HG03060 (cell line): ENCODE results near the gene SLC25A22.

Experiments used
- ATAC-seq: cut with Tn5 transposase; IDR thresholded peaks from one replicate; pipeline ENCODE4 v1.9.1; 2021; ENCODE audit warnings: low read depth, moderate number of reproducible peaks; ENCODE audit not compliant: unreplicated experiment

SLC25A22 gene

GRCh38 chr11:776263-776560, 21.9 kb downstream of the SLC25A22 start:
- ATAC-seq = no peak

- no peak for ATAC-seq
Observed at GRCh38 chr11:774873-775592, 23.0 kb downstream of the SLC25A22 start.

- no peak for ATAC-seq
Observed at GRCh38 chr11:773830-774229, 24.3 kb downstream of the SLC25A22 start.

- no peak for ATAC-seq
Observed at GRCh38 chr11:773425-773824, 24.7 kb downstream of the SLC25A22 start.

GRCh38 chr11:772429-773390, 25.4 kb downstream of the SLC25A22 start:
- no peak for ATAC-seq

DNA sequence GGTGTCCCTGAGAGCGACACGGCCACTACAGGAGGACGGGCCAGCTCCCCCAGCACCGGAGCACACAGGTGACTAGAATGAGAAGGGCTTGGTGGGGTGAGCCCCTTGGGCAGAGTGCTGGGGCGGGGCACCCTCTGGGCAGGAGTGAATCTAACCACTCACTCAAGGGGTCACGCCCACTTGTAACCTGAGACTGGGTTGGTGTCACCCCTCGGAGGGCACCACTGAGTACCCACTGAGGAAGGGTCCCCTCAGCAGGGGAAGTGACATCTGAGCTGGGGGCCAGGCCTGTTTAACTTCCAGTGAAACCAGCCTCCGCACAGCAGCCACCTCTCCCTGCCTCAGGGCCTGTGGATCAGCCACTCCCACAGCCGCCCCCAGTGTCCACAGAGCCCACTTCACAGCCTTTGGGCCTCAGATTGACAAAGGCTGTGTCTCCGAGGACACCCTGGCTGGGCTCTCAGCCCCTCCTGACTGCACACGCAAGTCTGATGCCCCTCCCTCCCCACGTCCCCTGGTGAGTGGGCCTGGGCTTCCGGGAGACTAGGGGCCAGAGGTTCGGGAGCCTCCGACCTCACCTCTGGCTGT, 26.4 kb downstream of the SLC25A22 start:
- no peak for ATAC-seq

GRCh38 chr11:770642-771616, 27.2 kb downstream of the SLC25A22 start:
- ATAC-seq = no peak

GRCh38 chr11:769887-770641, 28.0 kb downstream of the SLC25A22 start:
- no peak for ATAC-seq

DNA sequence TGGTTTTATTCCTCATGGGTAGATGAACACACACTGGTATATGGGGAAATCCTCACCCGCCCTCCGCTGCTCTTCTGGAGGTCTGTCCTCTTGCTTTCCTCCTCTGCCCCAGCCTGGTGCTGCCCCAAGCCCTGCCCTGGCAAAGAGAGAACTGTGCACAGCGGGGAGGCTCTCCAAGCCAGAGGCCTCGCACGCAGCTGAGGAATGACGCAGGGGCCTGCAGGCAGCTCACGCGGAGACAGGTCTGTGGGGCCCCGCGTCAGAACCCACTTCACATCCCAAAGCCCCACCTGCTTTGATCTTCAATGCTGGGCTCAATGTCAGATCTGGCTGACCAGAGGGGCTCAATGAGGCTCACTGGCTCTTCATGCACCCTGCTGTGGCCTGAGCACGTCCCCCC, 30.8 kb downstream of the SLC25A22 start:
- ATAC-seq = no peak

DNA sequence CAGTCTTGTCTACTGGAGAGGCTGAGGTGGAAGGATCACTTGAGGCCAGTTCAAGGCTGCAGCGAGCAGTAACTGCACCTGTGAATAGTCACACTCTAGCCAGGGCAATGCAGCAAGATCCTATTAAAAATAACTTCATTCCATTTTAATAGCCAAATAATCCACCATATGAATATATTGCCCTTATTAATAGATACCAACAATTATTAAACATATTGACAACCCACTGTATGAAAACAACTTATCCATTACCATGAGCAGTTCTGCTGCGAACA, 31.2 kb downstream of the SLC25A22 start:
- ATAC-seq = no peak

DNA sequence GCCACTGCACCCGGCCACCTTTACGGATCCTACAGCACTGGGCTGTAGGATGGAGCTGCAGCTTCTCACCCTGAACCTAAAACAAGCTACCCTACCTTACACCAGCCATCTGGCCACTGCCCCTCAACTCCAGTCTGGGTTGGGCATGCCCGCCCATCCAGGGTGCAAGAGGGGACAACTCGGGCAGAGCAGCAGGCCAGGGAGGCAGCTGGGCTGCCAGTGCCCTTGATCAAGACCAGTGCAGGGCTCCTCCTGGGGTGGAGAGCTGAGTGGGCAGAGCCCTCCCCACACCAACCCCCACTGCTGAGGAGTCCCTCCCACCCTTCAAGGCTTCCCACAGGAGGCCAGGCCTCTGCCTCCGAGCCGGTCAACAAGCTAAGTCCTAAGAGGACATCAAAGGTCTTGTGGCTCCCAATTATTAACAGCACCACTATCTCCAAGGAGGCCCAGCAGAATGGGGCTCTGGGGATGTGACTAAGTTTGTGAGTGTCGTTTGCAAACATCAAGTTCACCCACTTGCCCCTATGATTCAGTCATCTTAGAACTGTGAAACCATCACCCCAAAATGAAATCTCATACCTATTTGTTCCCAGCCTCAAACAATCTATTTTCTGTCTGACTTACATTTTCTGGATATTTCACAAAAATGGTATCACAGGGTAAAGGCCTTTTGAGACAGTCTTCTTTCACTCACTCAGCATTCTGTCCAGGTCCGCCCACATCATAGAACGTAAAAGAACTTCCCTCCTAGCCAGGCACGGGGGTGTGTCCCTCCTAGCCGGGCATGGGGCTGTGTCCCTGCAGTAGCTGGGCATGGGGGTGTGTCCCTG, 31.8 kb downstream of the SLC25A22 start:
- ATAC-seq = no peak

DNA sequence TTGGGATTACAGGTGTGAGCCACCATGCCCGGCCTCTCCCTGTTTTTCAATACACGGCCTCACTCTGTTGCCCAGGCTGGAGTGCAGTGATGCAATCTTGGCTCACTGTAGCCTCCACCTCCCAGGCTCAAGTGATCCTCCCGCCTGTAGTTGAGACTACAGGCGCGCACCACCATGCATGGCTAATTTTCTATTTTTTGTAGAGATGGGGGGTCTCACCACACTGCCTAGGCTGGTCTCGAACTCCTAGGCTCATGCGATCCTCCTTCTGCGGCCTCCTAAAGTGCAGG, 32.3 kb downstream of the SLC25A22 start:
- no peak for ATAC-seq

DNA sequence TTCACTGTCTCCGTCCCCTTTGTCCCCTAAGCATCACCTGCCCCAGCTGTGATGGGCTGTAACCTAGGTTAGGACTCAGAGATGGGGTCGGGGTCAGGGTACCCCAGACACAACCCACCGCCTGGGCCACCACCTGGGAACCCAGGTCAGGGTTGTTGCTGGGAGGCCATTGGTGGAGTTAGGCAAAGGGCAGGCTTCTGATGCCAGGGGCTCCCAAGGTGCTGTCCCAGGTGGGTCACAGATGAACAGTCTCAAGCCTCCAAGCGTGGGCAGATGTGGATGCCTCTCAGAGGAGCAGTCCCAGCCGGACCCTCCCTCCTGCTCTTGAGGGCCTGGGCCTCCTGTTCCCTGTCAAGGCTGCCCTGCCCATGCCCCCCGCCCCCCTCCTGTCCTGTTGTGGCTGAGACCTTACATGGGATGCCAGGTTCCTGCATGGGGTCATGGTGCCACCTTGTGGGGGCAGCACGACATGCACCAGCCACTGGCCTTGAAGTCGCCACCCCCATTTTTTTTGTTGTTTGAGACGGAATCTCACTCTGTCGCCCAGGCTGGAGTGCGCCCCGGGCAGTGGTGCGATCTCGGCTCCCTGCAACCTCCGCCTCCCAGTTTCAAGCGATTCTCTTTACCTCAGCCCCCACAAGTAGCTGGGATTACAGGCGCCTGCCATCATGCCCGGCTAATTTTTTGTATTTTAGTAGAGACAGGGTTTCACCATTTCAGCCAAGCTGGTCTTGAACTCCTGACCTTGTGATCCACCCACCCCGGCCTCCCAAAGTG, 32.9 kb downstream of the SLC25A22 start:
- ATAC-seq = no peak

DNA sequence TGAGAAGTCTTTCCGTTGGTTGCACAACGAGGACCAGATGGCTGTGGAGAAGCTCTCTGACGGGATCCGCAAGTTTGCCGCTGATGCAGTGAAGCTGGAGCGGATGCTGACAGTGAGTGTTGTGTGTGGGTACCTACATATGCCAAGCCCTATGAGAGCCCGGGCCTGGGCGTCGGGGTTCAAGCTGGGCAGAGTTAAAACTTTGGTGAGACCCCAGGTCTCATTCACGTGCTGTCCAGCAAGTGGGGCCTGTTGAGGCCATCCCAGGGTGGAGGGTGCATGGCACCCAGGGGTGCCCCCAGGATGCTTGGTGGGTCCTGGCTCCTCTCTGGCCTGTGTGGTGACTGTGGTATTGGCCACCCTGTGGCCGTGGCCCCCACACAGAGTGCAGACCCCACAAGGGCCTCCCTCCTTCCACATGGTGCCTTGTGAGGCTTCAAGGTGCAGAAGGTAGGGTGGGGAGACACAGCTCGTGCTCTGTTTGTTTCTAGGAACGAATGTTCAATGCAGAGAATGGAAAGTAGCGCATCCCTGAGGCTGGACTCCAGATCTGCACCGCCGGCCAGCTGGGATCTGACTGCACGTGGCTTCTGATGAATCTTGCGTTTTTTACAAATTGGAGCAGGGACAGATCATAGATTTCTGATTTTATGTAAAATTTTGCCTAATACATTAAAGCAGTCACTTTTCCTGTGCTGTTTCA, 33.6 kb downstream of the SLC25A22 start:
- no peak for ATAC-seq

- ATAC-seq = no peak
Observed at GRCh38 chr11:763549-764321, 34.3 kb downstream of the SLC25A22 start.

DNA sequence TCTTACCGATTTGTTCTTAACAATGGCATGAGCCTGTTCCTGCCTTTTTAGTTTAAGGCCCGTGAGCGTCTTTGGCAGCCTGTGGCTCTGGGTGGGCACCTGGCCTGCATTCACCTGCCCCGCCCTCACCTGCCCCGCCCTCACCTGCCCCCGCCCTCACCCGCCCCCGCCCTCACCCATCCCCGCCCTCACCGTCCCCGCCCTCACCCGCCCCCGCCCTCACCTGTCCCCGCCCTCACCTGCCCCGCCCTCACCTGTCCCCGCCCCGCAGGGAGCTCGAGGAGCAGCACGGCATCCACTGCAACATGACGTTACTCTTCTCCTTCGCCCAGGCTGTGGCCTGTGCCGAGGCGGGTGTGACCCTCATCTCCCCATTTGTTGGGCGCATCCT, 35.0 kb downstream of the SLC25A22 start:
- ATAC-seq = no peak

DNA sequence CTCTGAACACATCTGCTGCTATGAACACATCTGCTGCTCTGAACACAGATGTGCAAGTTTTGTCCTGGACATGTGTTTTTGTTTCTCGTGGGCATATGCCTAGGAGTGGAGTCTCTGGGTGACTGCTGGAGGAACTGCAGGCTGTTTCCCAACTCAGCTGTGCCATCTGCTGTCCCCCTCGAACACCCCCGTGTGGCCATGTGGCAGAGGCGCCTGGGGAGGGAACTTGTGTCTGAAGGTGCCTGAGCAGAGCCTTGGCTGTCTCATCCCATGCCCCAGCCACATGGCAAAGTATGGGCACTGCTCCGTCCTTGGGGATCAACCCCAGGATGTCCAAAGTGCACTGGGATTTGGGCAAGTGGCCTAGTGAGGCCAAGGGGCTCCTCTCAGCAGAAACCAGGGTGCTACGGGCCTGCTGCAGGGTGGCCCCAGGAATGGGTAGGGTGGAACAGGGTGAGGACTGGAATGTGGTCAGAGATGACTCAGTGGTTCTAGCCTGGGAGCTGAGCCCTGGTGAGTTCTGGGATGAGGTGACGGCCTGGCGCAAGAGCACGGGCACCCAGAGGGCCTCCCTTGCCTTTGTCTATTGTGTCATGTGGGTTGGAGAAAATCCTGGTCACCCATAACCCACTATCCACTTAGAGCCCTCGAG, 35.5 kb downstream of the SLC25A22 start:
- no peak for ATAC-seq
